Measurements from ENCODE around the gene TRIM2. TPM values are rescaled to one million over a fixed set of nuclear protein-coding genes. Genes with fewer than 3 reads are reported as not detected.

TRIM2 gene
- total and polyA plus RNA-seq, 4 donors: 3.4 to 15.5 (median 8.9) TPM

DNA sequence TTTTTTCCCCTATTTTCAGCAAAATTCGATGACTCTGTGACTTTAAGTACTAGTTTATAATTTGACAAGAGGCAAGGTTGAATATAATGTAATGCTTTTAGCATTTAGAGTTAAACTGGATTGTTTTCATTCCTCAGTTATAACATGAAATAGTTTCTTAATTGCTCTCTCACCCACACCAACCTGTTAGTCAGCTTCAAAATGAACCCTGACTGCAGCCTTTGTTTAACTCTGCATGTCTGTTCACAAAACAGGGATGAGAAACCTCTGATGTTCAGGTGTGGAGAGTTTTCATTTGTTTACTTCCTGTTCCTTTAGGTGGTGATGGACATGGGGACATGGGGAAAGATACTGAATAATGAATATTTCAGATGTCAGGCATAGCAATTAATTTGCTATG, 90.4 kb downstream of the TRIM2 start:
- Histone ChIP-seq H3K9ac (ENCODE audit: low read depth in 1 of 2, low read length in 2 of 2) (no peak overlapping the region), H3K4me3 (ENCODE audit: low read depth in 1 of 3, low read length in 3 of 3) (no peak overlapping the region), H3K27me3 (ENCODE audit: control insufficient read depth in 4 of 4, insufficient read depth in 4 of 4, low read length in 3 of 4) (no peaks in the 10 kb centered on the region), H3K36me3 (ENCODE audit: control insufficient read depth in 4 of 4, insufficient read depth in 3 of 4, low read depth in 1 of 4, low read length in 3 of 4) (peaks cover 1 to 21% (median 14%) of the 10 kb centered on the region in 4 donors), H3K27ac (ENCODE audit: low read depth in 1 of 2, low read length in 2 of 2) (no peak overlapping the region), H3K4me1 (ENCODE audit: control insufficient read depth in 4 of 4, insufficient read depth in 4 of 4, low read length in 3 of 4) (no peaks in the 10 kb centered on the region), H3K9me3 (ENCODE audit: control insufficient read depth in 4 of 4, low read length in 3 of 4) (peaks cover 0 to 2% (median under 1%) of the 10 kb centered on the region in 4 donors)
- WGBS: 89% methylated on average over 1 of the region's 1 CpG
- DNase-seq (ENCODE audit: low spot score): no peak
- no peak for TF ChIP-seq FOXA2 (IDR thresholded peaks at IDR 0.05)
- no peak for TF ChIP-seq JUND (IDR thresholded peaks at IDR 0.05)
- TF ChIP-seq EGR1 (IDR thresholded peaks at IDR 0.05; ENCODE audit: low read depth in 2 of 2): no peak
- TF ChIP-seq, protein P1, sequence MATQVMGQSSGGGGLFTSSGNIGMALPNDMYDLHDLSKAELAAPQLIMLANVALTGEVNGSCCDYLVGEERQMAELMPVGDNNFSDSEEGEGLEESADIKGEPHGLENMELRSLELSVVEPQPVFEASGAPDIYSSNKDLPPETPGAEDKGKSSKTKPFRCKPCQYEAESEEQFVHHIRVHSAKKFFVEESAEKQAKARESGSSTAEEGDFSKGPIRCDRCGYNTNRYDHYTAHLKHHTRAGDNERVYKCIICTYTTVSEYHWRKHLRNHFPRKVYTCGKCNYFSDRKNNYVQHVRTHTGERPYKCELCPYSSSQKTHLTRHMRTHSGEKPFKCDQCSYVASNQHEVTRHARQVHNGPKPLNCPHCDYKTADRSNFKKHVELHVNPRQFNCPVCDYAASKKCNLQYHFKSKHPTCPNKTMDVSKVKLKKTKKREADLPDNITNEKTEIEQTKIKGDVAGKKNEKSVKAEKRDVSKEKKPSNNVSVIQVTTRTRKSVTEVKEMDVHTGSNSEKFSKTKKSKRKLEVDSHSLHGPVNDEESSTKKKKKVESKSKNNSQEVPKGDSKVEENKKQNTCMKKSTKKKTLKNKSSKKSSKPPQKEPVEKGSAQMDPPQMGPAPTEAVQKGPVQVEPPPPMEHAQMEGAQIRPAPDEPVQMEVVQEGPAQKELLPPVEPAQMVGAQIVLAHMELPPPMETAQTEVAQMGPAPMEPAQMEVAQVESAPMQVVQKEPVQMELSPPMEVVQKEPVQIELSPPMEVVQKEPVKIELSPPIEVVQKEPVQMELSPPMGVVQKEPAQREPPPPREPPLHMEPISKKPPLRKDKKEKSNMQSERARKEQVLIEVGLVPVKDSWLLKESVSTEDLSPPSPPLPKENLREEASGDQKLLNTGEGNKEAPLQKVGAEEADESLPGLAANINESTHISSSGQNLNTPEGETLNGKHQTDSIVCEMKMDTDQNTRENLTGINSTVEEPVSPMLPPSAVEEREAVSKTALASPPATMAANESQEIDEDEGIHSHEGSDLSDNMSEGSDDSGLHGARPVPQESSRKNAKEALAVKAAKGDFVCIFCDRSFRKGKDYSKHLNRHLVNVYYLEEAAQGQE (IDR thresholded peaks at IDR 0.05): no peak
- TF ChIP-seq, protein P2, sequence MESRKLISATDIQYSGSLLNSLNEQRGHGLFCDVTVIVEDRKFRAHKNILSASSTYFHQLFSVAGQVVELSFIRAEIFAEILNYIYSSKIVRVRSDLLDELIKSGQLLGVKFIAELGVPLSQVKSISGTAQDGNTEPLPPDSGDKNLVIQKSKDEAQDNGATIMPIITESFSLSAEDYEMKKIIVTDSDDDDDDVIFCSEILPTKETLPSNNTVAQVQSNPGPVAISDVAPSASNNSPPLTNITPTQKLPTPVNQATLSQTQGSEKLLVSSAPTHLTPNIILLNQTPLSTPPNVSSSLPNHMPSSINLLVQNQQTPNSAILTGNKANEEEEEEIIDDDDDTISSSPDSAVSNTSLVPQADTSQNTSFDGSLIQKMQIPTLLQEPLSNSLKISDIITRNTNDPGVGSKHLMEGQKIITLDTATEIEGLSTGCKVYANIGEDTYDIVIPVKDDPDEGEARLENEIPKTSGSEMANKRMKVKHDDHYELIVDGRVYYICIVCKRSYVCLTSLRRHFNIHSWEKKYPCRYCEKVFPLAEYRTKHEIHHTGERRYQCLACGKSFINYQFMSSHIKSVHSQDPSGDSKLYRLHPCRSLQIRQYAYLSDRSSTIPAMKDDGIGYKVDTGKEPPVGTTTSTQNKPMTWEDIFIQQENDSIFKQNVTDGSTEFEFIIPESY (IDR thresholded peaks at IDR 0.05): no peak

DNA sequence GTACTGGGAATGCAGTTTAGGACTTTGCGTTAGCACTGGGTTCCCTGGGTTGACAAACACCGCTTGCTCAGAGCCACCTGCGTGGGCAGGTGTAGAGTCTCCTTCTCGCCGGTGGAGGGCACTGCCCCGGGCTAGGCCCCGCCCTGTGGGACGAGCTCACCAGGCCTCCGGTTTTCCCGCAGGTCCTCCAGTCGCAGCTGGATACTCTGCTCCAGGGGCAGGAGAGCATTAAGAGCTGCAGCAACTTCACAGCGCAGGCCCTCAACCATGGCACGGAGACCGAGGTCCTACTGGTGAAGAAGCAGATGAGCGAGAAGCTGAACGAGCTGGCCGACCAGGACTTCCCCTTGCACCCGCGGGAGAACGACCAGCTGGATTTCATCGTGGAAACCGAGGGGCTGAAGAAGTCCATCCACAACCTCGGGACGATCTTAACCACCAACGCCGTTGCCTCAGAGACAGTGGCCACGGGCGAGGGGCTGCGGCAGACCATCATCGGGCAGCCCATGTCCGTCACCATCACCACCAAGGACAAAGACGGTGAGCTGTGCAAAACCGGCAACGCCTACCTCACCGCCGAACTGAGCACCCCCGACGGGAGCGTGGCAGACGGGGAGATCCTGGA, 91.0 kb downstream of the TRIM2 start:
- 95% methylated on average over 40 of the region's 40 CpGs for WGBS
- Histone ChIP-seq H3K9me3 (ENCODE audit: control insufficient read depth in 4 of 4, low read length in 3 of 4) (peaks cover 0 to 3% (median 2%) of the 10 kb centered on the region in 4 donors), H3K27ac (ENCODE audit: low read depth in 1 of 2, low read length in 2 of 2) (no peak overlapping the region), H3K36me3 (ENCODE audit: control insufficient read depth in 4 of 4, insufficient read depth in 3 of 4, low read depth in 1 of 4, low read length in 3 of 4) (peaks cover 1 to 21% (median 16%) of the 10 kb centered on the region in 4 donors), H3K4me1 (ENCODE audit: control insufficient read depth in 4 of 4, insufficient read depth in 4 of 4, low read length in 3 of 4) (no peaks in the 10 kb centered on the region), H3K4me3 (ENCODE audit: low read depth in 1 of 3, low read length in 3 of 3) (no peak overlapping the region), H3K9ac (ENCODE audit: low read depth in 1 of 2, low read length in 2 of 2) (no peak overlapping the region), H3K27me3 (ENCODE audit: control insufficient read depth in 4 of 4, insufficient read depth in 4 of 4, low read length in 3 of 4) (no peaks in the 10 kb centered on the region)
- no peak for DNase-seq (ENCODE audit: low spot score)
- TF ChIP-seq YY1 (IDR thresholded peaks at IDR 0.05): no peak
- TF ChIP-seq EGR1 (IDR thresholded peaks at IDR 0.05; ENCODE audit: low read depth in 2 of 2): no peak

DNA sequence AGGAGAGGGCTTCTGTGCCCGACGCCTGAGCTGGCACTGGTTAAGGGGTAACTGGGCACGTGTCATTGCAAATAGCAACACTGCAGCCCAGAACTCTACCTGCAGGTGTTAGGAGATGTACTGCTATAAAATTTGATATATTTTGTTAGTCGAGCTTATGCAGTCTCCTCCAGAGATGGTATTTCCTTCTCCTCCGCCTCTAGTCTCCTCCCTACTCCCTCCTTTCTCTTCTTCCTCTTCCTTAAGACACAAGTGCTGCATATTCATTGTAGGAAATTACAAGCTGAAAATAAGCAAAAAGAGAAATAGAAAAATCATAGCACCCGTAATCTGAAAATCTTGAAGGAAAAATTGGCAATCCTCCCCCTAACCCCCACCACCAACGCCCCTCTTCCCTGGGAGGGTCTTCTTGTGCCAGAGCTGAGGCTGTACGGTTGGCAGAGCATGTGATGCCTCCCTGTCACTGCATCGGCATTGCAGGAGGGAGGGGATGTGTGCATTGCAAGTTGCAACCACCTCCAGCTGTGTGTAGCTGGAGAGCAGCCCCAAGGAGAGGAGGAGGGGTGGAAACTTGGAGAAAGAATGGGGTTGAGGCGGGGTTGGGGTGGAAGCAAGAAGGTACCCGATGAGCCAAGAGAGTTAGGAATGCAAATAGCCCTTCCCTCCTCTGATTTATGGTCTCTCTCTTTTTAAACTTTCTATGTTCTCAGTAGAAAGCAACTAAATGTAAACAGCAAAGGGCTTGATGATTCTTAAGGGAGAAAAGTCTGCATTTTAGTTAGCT, 92.0 kb downstream of the TRIM2 start:
- no peak overlapping the region for H3K9ac ChIP-seq (ENCODE audit: low read depth in 1 of 2, low read length in 2 of 2)
- 83% methylated on average over 11 of the region's 11 CpGs for WGBS
- DNase-seq (ENCODE audit: low spot score): no peak
- H3K4me3 ChIP-seq (ENCODE audit: low read depth in 1 of 3, low read length in 3 of 3): no peak overlapping the region
- H3K9me3 ChIP-seq (ENCODE audit: control insufficient read depth in 4 of 4, low read length in 3 of 4): peaks cover 0 to 4% (median 3%) of the 10 kb centered on the region in 4 donors
- H3K4me1 ChIP-seq (ENCODE audit: control insufficient read depth in 4 of 4, insufficient read depth in 4 of 4, low read length in 3 of 4): no peaks in the 10 kb centered on the region
- TF ChIP-seq, protein P1 (IDR thresholded peaks at IDR 0.05): no peak
- TF ChIP-seq, protein P2 (IDR thresholded peaks at IDR 0.05): no peak
- TF ChIP-seq SP1 (IDR thresholded peaks at IDR 0.05): no peak
- TF ChIP-seq, protein P3, sequence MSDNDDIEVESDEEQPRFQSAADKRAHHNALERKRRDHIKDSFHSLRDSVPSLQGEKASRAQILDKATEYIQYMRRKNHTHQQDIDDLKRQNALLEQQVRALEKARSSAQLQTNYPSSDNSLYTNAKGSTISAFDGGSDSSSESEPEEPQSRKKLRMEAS (IDR thresholded peaks at IDR 0.05): no peak
- H3K27me3 ChIP-seq (ENCODE audit: control insufficient read depth in 4 of 4, insufficient read depth in 4 of 4, low read length in 3 of 4): no peaks in the 10 kb centered on the region
- peaks cover 1 to 23% (median 18%) of the 10 kb centered on the region in 4 donors for H3K36me3 ChIP-seq (ENCODE audit: control insufficient read depth in 4 of 4, insufficient read depth in 3 of 4, low read depth in 1 of 4, low read length in 3 of 4)
- H3K27ac ChIP-seq (ENCODE audit: low read depth in 1 of 2, low read length in 2 of 2): no peak overlapping the region

All from liver (tissue), 9 donors.